ENCODE results near the gene ASIC4.

ASIC4 gene

GRCh38 chr2:219531639-219532377 is 17.5 kb downstream of the ASIC4 start:
- no peak for DNase-seq (ENCODE audit: low read depth, low spot score)

GRCh38 chr2:219532378-219532649 is 18.0 kb downstream of the ASIC4 start:
- Histone ChIP-seq H3K27me3 (ENCODE audit: insufficient read depth, insufficient read length) (peaks cover 54% of the 10 kb centered on the region), H3K9ac (ENCODE audit: insufficient read length, low read depth) (peak overlapping the region; percentile 47), H3K4me3 (ENCODE audit: insufficient read length, low read depth) (no peak overlapping the region), H3K9me3 (ENCODE audit: insufficient read depth, low read length) (no peaks in the 10 kb centered on the region), H3K4me1 (ENCODE audit: insufficient read depth, insufficient read length) (peaks cover 34% of the 10 kb centered on the region), H3K36me3 (ENCODE audit: insufficient read depth, insufficient read length, low read length) (no peaks in the 10 kb centered on the region)
- DNase-seq (ENCODE audit: low read depth, low spot score), result no peak
- no peak for TF ChIP-seq SUZ12 (IDR thresholded peaks at IDR 0.05; ENCODE audit: extremely low read depth, insufficient read depth, insufficient read length)
- TF ChIP-seq YY1 (IDR thresholded peaks at IDR 0.05; ENCODE audit: insufficient read depth, insufficient read length), result no peak
- no peak for TF ChIP-seq ZNF274 (IDR thresholded peaks at IDR 0.05; ENCODE audit: low read depth, low read length)

More at GRCh38 chr2:219531639-219532377, 17.5 kb downstream of the ASIC4 start:
- H3K9ac ChIP-seq (ENCODE audit: insufficient read length, low read depth), result peak overlapping the region; percentile 47
- peaks cover 59% of the 10 kb centered on the region for H3K27me3 ChIP-seq (ENCODE audit: insufficient read depth, insufficient read length)
- no peaks in the 10 kb centered on the region for H3K9me3 ChIP-seq (ENCODE audit: insufficient read depth, low read length)
- H3K4me1 ChIP-seq (ENCODE audit: insufficient read depth, insufficient read length), result peaks cover 34% of the 10 kb centered on the region
- H3K36me3 ChIP-seq (ENCODE audit: insufficient read depth, insufficient read length, low read length), result no peaks in the 10 kb centered on the region
- TF ChIP-seq YY1 (IDR thresholded peaks at IDR 0.05; ENCODE audit: insufficient read depth, insufficient read length), result no peak
- no peak for TF ChIP-seq ZNF274 (IDR thresholded peaks at IDR 0.05; ENCODE audit: low read depth, low read length)
- no peak for TF ChIP-seq SUZ12 (IDR thresholded peaks at IDR 0.05; ENCODE audit: extremely low read depth, insufficient read depth, insufficient read length)
- H3K4me3 ChIP-seq (ENCODE audit: insufficient read length, low read depth), result no peak overlapping the region

- Histone ChIP-seq H3K9ac (ENCODE audit: insufficient read length, low read depth) (no peak overlapping the region), H3K27me3 (ENCODE audit: insufficient read depth, insufficient read length) (peaks cover 39% of the 10 kb centered on the region), H3K4me3 (ENCODE audit: insufficient read length, low read depth) (no peak overlapping the region), H3K9me3 (ENCODE audit: insufficient read depth, low read length) (no peaks in the 10 kb centered on the region), H3K4me1 (ENCODE audit: insufficient read depth, insufficient read length) (peaks cover 47% of the 10 kb centered on the region), H3K36me3 (ENCODE audit: insufficient read depth, insufficient read length, low read length) (peaks cover 2% of the 10 kb centered on the region)
- TF ChIP-seq ZNF274 (IDR thresholded peaks at IDR 0.05; ENCODE audit: low read depth, low read length), result no peak
- TF ChIP-seq SUZ12 (IDR thresholded peaks at IDR 0.05; ENCODE audit: extremely low read depth, insufficient read depth, insufficient read length), result no peak
- TF ChIP-seq YY1 (IDR thresholded peaks at IDR 0.05; ENCODE audit: insufficient read depth, insufficient read length), result no peak
- no peak for DNase-seq (ENCODE audit: low read depth, low spot score)
These were observed 19.8 kb downstream of the ASIC4 start for GRCh38 chr2:219533930-219534661.

GRCh38 chr2:219536425-219536824 is 22.1 kb downstream of the ASIC4 start:
- H3K36me3 ChIP-seq (ENCODE audit: insufficient read depth, insufficient read length, low read length), result peaks cover 26% of the 10 kb centered on the region
- H3K9ac ChIP-seq (ENCODE audit: insufficient read length, low read depth), result peak overlapping the region; percentile 27
- no peaks in the 10 kb centered on the region for H3K9me3 ChIP-seq (ENCODE audit: insufficient read depth, low read length)
- no peak for TF ChIP-seq YY1 (IDR thresholded peaks at IDR 0.05; ENCODE audit: insufficient read depth, insufficient read length)
- TF ChIP-seq SUZ12 (IDR thresholded peaks at IDR 0.05; ENCODE audit: extremely low read depth, insufficient read depth, insufficient read length), result no peak
- TF ChIP-seq ZNF274 (IDR thresholded peaks at IDR 0.05; ENCODE audit: low read depth, low read length), result no peak
- no peak for DNase-seq (ENCODE audit: low read depth, low spot score)
- no peak overlapping the region for H3K4me3 ChIP-seq (ENCODE audit: insufficient read length, low read depth)
- H3K27me3 ChIP-seq (ENCODE audit: insufficient read depth, insufficient read length), result peaks cover 17% of the 10 kb centered on the region
- peaks cover 39% of the 10 kb centered on the region for H3K4me1 ChIP-seq (ENCODE audit: insufficient read depth, insufficient read length)

GRCh38 chr2:219536967-219537366 is 22.7 kb downstream of the ASIC4 start:
- H3K9me3 ChIP-seq (ENCODE audit: insufficient read depth, low read length), result no peaks in the 10 kb centered on the region
- peak overlapping the region; percentile 43 for H3K9ac ChIP-seq (ENCODE audit: insufficient read length, low read depth)
- DNase-seq (ENCODE audit: low read depth, low spot score), result no peak
- peaks cover 29% of the 10 kb centered on the region for H3K36me3 ChIP-seq (ENCODE audit: insufficient read depth, insufficient read length, low read length)
- TF ChIP-seq SUZ12 (IDR thresholded peaks at IDR 0.05; ENCODE audit: extremely low read depth, insufficient read depth, insufficient read length) (no peak), ZNF274 (IDR thresholded peaks at IDR 0.05; ENCODE audit: low read depth, low read length) (no peak), YY1 (IDR thresholded peaks at IDR 0.05; ENCODE audit: insufficient read depth, insufficient read length) (no peak)
- peaks cover 41% of the 10 kb centered on the region for H3K4me1 ChIP-seq (ENCODE audit: insufficient read depth, insufficient read length)
- H3K4me3 ChIP-seq (ENCODE audit: insufficient read length, low read depth), result no peak overlapping the region
- peaks cover 12% of the 10 kb centered on the region for H3K27me3 ChIP-seq (ENCODE audit: insufficient read depth, insufficient read length)

- Histone ChIP-seq H3K4me3 (ENCODE audit: insufficient read length, low read depth) (no peak overlapping the region), H3K36me3 (ENCODE audit: insufficient read depth, insufficient read length, low read length) (peaks cover 29% of the 10 kb centered on the region), H3K27me3 (ENCODE audit: insufficient read depth, insufficient read length) (peaks cover 8% of the 10 kb centered on the region), H3K9ac (ENCODE audit: insufficient read length, low read depth) (peak overlapping the region; percentile 59), H3K4me1 (ENCODE audit: insufficient read depth, insufficient read length) (peaks cover 36% of the 10 kb centered on the region), H3K9me3 (ENCODE audit: insufficient read depth, low read length) (no peaks in the 10 kb centered on the region)
- DNase-seq (ENCODE audit: low read depth, low spot score), result no peak
- no peak for TF ChIP-seq ZNF274 (IDR thresholded peaks at IDR 0.05; ENCODE audit: low read depth, low read length)
- no peak for TF ChIP-seq YY1 (IDR thresholded peaks at IDR 0.05; ENCODE audit: insufficient read depth, insufficient read length)
- no peak for TF ChIP-seq SUZ12 (IDR thresholded peaks at IDR 0.05; ENCODE audit: extremely low read depth, insufficient read depth, insufficient read length)
These were observed 23.6 kb downstream of the ASIC4 start for GRCh38 chr2:219537657-219538488.

Data from NT2/D1 (cell line).